ENCODE data around the gene PPP1R1A.

Gene PPP1R1A

GRCh38 chr12:54588110-54588889, at the start of gene PPP1R1A:
Gene PPP1R1A (minus strand): TSS chr12:54588659. CDS start chr12:54588488, 171 bp downstream.
- DNase-seq: no peak

- no peak for DNase-seq
Observed at GRCh38 chr12:54634795-54635194, 46.3 kb upstream of the PPP1R1A start, which contains the start of gene LACRT. Gene LACRT (minus strand): TSS chr12:54634895. CDS start chr12:54634841, 54 bp downstream.

GRCh38 chr12:54631988-54632728, 43.7 kb upstream of the PPP1R1A start:
- DNase-seq: no peak

- DNase-seq: no peak
Observed at GRCh38 chr12:54631551-54631950, 43.1 kb upstream of the PPP1R1A start.

GRCh38 chr12:54629925-54630324, 41.5 kb upstream of the PPP1R1A start:
- no peak for DNase-seq

GRCh38 chr12:54628186-54628846, 39.9 kb upstream of the PPP1R1A start:
- DNase-seq: no peak

GRCh38 chr12:54627304-54627703, 38.8 kb upstream of the PPP1R1A start:
- no peak for DNase-seq

GRCh38 chr12:54625598-54625997, 37.1 kb upstream of the PPP1R1A start:
- no peak for DNase-seq

- no peak for DNase-seq
Observed at GRCh38 chr12:54624315-54625279, 36.1 kb upstream of the PPP1R1A start.

GRCh38 chr12:54622463-54623183, 34.2 kb upstream of the PPP1R1A start:
- DNase-seq: no peak

GRCh38 chr12:54616933-54617680, 28.6 kb upstream of the PPP1R1A start:
- no peak for DNase-seq

GRCh38 chr12:54612225-54612750, 23.8 kb upstream of the PPP1R1A start:
- DNase-seq: no peak

- DNase-seq: no peak
Observed at GRCh38 chr12:54611715-54612149, 23.3 kb upstream of the PPP1R1A start.

GRCh38 chr12:54608769-54609168, 20.3 kb upstream of the PPP1R1A start:
- no peak for DNase-seq

- DNase-seq: no peak
Observed at GRCh38 chr12:54608156-54608555, 19.7 kb upstream of the PPP1R1A start.

GRCh38 chr12:54606556-54606955, 18.1 kb upstream of the PPP1R1A start:
- no peak for DNase-seq

- no peak for DNase-seq
Observed at GRCh38 chr12:54605138-54605970, 16.9 kb upstream of the PPP1R1A start.

GRCh38 chr12:54604436-54604835, 16.0 kb upstream of the PPP1R1A start:
- no peak for DNase-seq

GRCh38 chr12:54603872-54604271, 15.4 kb upstream of the PPP1R1A start:
- DNase-seq: no peak
